Psoas muscle (tissue), 8 donors: ENCODE data around the gene CCDC85B. TPM values are rescaled to one million over a fixed set of nuclear protein-coding genes. Genes with fewer than 3 reads are reported as not detected.

ENCODE experiments used
- ATAC-seq, 4 donors: fragments of 200-7000 bp; cut with Tn5 transposase; one replicate each; pipeline ENCODE4 v1.9.1; 2020; ENCODE audit warnings: moderate library complexity in 3 of 4, mild to moderate bottlenecking in 2 of 4
- DNase-seq, 2 donors: peaks; one replicate each; pipeline ENCODE4 v3.0.0-alpha.2; 2020
- H3K27ac ChIP-seq: fragments of 200-600 bp; one replicate; pipeline ENCODE4 v1.8.0; 2022
- H3K27me3 ChIP-seq, 3 donors: fragments of 200-600 bp in 1 of 3; one replicate each; pipeline versions ENCODE4 v1.6.1 to v1.8.0; 2013 to 2022; ENCODE audit warnings: low read length in 2 of 3, mild to moderate bottlenecking in 2 of 3, moderate library complexity in 1 of 3; ENCODE audit not compliant: insufficient read depth in 3 of 3
- H3K36me3 ChIP-seq, 2 donors: fragments of 200-600 bp in 1 of 2; one replicate each; pipeline versions ENCODE4 v1.6.1 to v1.8.0; 2013 to 2022; ENCODE audit warnings: low read depth in 1 of 2, mild to moderate bottlenecking in 1 of 2, moderate library complexity in 1 of 2; ENCODE audit not compliant: insufficient read depth in 1 of 2
- H3K4me1 ChIP-seq: fragments of 200-600 bp; one replicate; pipeline ENCODE4 v1.8.0; 2022
- H3K4me3 ChIP-seq: fragments of 200-600 bp; one replicate; pipeline ENCODE4 v1.8.0; 2022; ENCODE audit warnings: mild to moderate bottlenecking
- H3K9me3 ChIP-seq: fragments of 200-600 bp; one replicate; pipeline ENCODE4 v1.8.0; 2022
- WGBS, 3 donors: extraction: QIAGEN DNeasy Blood & Tissue Kit; methylation state at CpG; one replicate each; pipeline versions ENCODE4 v1.1.6 to v1.1.7; 2013; 5-methylcytosine and 5-hydroxymethylcytosine counted together
- intact Hi-C, 2 donors: fragments of 100-400 bp; cut with DNase I; formaldehyde crosslinking; loops; one replicate each; pipeline versions ENCODE4 v1.11.0 to v1.14.2; 2022
- polyA plus RNA-seq, 3 donors: library from polyadenylated mRNA; stranded (reverse); fragments of 200-250 nt; gene quantifications; one replicate each; pipeline ENCODE4 v1.2.3, GENCODE V29; 2013
- total RNA-seq, 4 donors: library from RNA; stranded (reverse); fragmentation: NEBNext Ultra II Directional in 2 of 4; extraction: Animal tissue kit (Norgen Biotek cat#: 25700) in 2 of 4; gene quantifications; one replicate each; pipeline versions ENCODE4 v1.2.1 to v1.2.4, GENCODE V29; 2021 to 2023
- TF ChIP-seq, protein P1 (sequence below): fragments of 200-600 bp; IDR thresholded peaks from one replicate; pipeline ENCODE4 v1.8.0; 2022; ENCODE audit warnings: antibody characterized with exemption
- donor health status: healthy with polysubstance abuse.
- donor health status: DM: no; HTN: no; CAD: no; lungs with moderate emphysema.
- donor health status: Bipolar disorder and iron deficiency.
- donor health status: healthy.
- donor health status: DM: yes; HTN: yes; CAD: no.
- donor health status: DM: no; HTN: no; CAD: no.
- donor health status: DM: no; HTN: no; CAD: no.
- donor health status: DM: yes; HTN: yes; CAD: no.

Gene CCDC85B
- total and polyA plus RNA-seq, 7 donors, result 16.7 to 39.6 (median 26.5) TPM

DNA sequence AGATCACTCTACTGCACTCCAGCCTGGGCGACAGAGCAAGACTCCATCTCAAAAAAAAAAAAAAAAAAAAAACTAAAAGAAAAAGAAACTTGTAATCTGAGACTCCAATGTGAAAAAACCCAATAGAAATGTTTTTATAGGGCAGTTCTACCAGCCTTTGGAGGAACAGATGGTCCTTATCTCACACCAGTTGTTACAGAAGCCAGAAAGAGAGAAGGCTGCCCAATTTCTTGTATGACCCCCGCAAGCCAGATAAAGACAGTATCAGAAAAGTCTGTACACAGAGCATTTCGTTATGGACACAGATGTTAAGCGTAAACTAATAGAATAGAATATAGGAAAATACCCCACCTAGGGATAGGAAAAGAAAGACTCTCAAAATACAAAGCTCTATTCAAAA is 43.5 kb downstream of the CCDC85B start:
- no peaks in the 10 kb centered on the region for H3K9me3 ChIP-seq
- no peaks in the 10 kb centered on the region for H3K4me1 ChIP-seq
- ATAC-seq (no peak), DNase-seq (no peak)
- no peak overlapping the region for H3K27ac ChIP-seq
- peaks cover 0 to 6% (median 0%) of the 10 kb centered on the region in 3 donors for H3K27me3 ChIP-seq
- no peaks in the 10 kb centered on the region for H3K36me3 ChIP-seq
- intact Hi-C loops, result no loop called here
- no peak overlapping the region for H3K4me3 ChIP-seq
- WGBS, 3 donors, result 34 to 58% (median 40%) methylated on average over 3 to 4 of the region's 4 CpGs
- TF ChIP-seq, protein P1, sequence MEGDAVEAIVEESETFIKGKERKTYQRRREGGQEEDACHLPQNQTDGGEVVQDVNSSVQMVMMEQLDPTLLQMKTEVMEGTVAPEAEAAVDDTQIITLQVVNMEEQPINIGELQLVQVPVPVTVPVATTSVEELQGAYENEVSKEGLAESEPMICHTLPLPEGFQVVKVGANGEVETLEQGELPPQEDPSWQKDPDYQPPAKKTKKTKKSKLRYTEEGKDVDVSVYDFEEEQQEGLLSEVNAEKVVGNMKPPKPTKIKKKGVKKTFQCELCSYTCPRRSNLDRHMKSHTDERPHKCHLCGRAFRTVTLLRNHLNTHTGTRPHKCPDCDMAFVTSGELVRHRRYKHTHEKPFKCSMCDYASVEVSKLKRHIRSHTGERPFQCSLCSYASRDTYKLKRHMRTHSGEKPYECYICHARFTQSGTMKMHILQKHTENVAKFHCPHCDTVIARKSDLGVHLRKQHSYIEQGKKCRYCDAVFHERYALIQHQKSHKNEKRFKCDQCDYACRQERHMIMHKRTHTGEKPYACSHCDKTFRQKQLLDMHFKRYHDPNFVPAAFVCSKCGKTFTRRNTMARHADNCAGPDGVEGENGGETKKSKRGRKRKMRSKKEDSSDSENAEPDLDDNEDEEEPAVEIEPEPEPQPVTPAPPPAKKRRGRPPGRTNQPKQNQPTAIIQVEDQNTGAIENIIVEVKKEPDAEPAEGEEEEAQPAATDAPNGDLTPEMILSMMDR, result no peak

DNA sequence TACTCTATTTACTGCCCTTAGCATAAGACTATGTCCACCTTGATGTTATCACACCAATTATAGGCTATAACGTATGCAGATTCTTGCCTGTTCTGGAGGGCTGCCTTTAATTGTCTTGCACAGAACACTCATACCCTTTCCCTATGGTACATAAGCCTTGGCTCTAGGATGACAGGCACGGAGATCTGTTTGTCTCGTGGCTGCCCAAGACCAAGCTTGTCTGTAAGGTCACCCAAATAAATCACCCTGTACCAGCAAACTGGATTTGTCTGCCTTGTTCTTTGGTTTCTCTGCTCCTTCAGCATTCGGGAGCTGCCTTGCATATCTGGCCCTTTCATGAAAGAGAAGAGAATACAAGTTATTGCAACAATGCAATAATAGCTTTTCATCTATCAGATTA is 47.3 kb downstream of the CCDC85B start:
- H3K36me3 ChIP-seq, result no peaks in the 10 kb centered on the region
- H3K9me3 ChIP-seq, result no peaks in the 10 kb centered on the region
- H3K4me3 ChIP-seq, result no peak overlapping the region
- no peaks in the 10 kb centered on the region for H3K4me1 ChIP-seq
- TF ChIP-seq, protein P1, result no peak
- no peak overlapping the region for H3K27ac ChIP-seq
- 36 to 60% (median 43%) methylated on average over 4 of the region's 4 CpGs for WGBS, 3 donors
- DNase-seq (no peak), ATAC-seq (no peak)
- H3K27me3 ChIP-seq, result peaks cover 0 to 6% (median 0%) of the 10 kb centered on the region in 3 donors
- intact Hi-C loops, result no loop called here

Other genes starting within 250 kb of the CCDC85B start
- 10 to 100 TPM; 48.7 to 72.6 (median 65.2) TPM for gene RELA, start 227.8 kb upstream of the CCDC85B start, total RNA-seq
- 10 to 100 TPM; 42.1 to 64.9 (median 64.0) TPM for gene RELA, start 227.8 kb upstream of the CCDC85B start, polyA plus RNA-seq
- gene KAT5, start 178.4 kb upstream of the CCDC85B start, total RNA-seq, result 10 to 100 TPM; 34.5 to 56.4 (median 41.8) TPM
- 10 to 100 TPM; 36.4 to 67.2 (median 51.2) TPM for gene KAT5, start 178.4 kb upstream of the CCDC85B start, polyA plus RNA-seq
- 10 to 100 TPM; 17.5 to 38.4 (median 28.1) TPM for gene RNASEH2C, start 169.9 kb upstream of the CCDC85B start, total RNA-seq
- gene RNASEH2C, start 169.9 kb upstream of the CCDC85B start, polyA plus RNA-seq, result 10 to 100 TPM; 39.3 to 62.3 (median 47.1) TPM
- 10 to 100 TPM in 2 of 4 donors, 1 to 10 TPM in 2; 8.8 to 16.3 (median 12.7) TPM for gene AP5B1, start 109.7 kb upstream of the CCDC85B start, total RNA-seq
- 10 to 100 TPM in 1 of 3 donors, 1 to 10 TPM in 2; 6.1 to 20.5 (median 6.4) TPM for gene AP5B1, start 109.7 kb upstream of the CCDC85B start, polyA plus RNA-seq
- not detected for gene OVOL1, start 103.6 kb upstream of the CCDC85B start, total RNA-seq
- gene OVOL1, start 103.6 kb upstream of the CCDC85B start, polyA plus RNA-seq, result under 1 TPM in 1 of 3 donors, not detected in 2; 0.01 TPM
- not detected for gene SNX32, start 56.7 kb upstream of the CCDC85B start, total RNA-seq
- gene SNX32, start 56.7 kb upstream of the CCDC85B start, polyA plus RNA-seq, result under 1 TPM in 2 of 3 donors, not detected in 1; 0.05 to 0.20 TPM
- 100 to 1,000 TPM; 175 to 388 (median 238) TPM for gene CFL1, start 32.5 kb upstream of the CCDC85B start, total RNA-seq
- gene CFL1, start 32.5 kb upstream of the CCDC85B start, polyA plus RNA-seq, result 100 to 1,000 TPM; 190 to 843 (median 225) TPM
- 10 to 100 TPM; 28.0 to 35.6 (median 31.4) TPM for gene MUS81, start 30.2 kb upstream of the CCDC85B start, total RNA-seq
- 10 to 100 TPM; 32.5 to 55.3 (median 44.4) TPM for gene MUS81, start 30.2 kb upstream of the CCDC85B start, polyA plus RNA-seq
- gene EFEMP2, start 17.9 kb upstream of the CCDC85B start, total RNA-seq, result 10 to 100 TPM; 20.8 to 46.6 (median 31.3) TPM
- 10 to 100 TPM; 14.8 to 20.8 (median 18.5) TPM for gene EFEMP2, start 17.9 kb upstream of the CCDC85B start, polyA plus RNA-seq
- gene CTSW, start 10.8 kb upstream of the CCDC85B start, total RNA-seq, result under 1 TPM; 0.22 to 0.64 (median 0.37) TPM
- gene CTSW, start 10.8 kb upstream of the CCDC85B start, polyA plus RNA-seq, result under 1 TPM; 0.08 to 0.91 (median 0.22) TPM
- gene FIBP, start 2.2 kb upstream of the CCDC85B start, total RNA-seq, result 10 to 100 TPM; 27.7 to 42.5 (median 37.0) TPM
- gene FIBP, start 2.2 kb upstream of the CCDC85B start, polyA plus RNA-seq, result 10 to 100 TPM; 32.2 to 73.9 (median 44.1) TPM
- 10 to 100 TPM in 3 of 4 donors, under 1 TPM in 1; 0.75 to 12.6 (median 11.5) TPM for gene FOSL1, start 9.7 kb downstream of the CCDC85B start, total RNA-seq
- 100 to 1,000 TPM in 1 of 3 donors, 1 to 10 TPM in 2; 5.7 to 257 (median 7.8) TPM for gene FOSL1, start 9.7 kb downstream of the CCDC85B start, polyA plus RNA-seq
- 10 to 100 TPM; 52.8 to 71.9 (median 59.9) TPM for gene C11orf68, start 28.4 kb downstream of the CCDC85B start, total RNA-seq
- 10 to 100 TPM; 60.3 to 98.7 (median 75.0) TPM for gene C11orf68, start 28.4 kb downstream of the CCDC85B start, polyA plus RNA-seq
- gene DRAP1, start 28.8 kb downstream of the CCDC85B start, total RNA-seq, result 100 to 1,000 TPM in 1 of 4 donors, 10 to 100 TPM in 3; 74.5 to 138 (median 91.3) TPM
- 100 to 1,000 TPM; 121 to 217 (median 134) TPM for gene DRAP1, start 28.8 kb downstream of the CCDC85B start, polyA plus RNA-seq
- not detected for gene TSGA10IP, start 54.8 kb downstream of the CCDC85B start, total RNA-seq
- gene TSGA10IP, start 54.8 kb downstream of the CCDC85B start, polyA plus RNA-seq, result not detected
- gene SART1, start 71.1 kb downstream of the CCDC85B start, total RNA-seq, result 10 to 100 TPM; 36.3 to 55.4 (median 49.3) TPM
- gene SART1, start 71.1 kb downstream of the CCDC85B start, polyA plus RNA-seq, result 10 to 100 TPM; 40.3 to 58.7 (median 44.7) TPM
- 10 to 100 TPM; 24.8 to 44.5 (median 31.6) TPM for gene EIF1AD, start 111.5 kb downstream of the CCDC85B start, total RNA-seq
- 10 to 100 TPM; 29.4 to 63.1 (median 54.2) TPM for gene EIF1AD, start 111.5 kb downstream of the CCDC85B start, polyA plus RNA-seq
- gene BANF1, start 111.8 kb downstream of the CCDC85B start, total RNA-seq, result 100 to 1,000 TPM; 298 to 384 (median 336) TPM
- 100 to 1,000 TPM; 251 to 355 (median 314) TPM for gene BANF1, start 111.8 kb downstream of the CCDC85B start, polyA plus RNA-seq
- gene CST6, start 121.3 kb downstream of the CCDC85B start, total RNA-seq, result under 1 TPM in 3 of 4 donors, not detected in 1; 0.40 to 0.93 (median 0.47) TPM
- gene CST6, start 121.3 kb downstream of the CCDC85B start, polyA plus RNA-seq, result 10 to 100 TPM in 1 of 3 donors, under 1 TPM in 1, not detected in 1; 0.13 to 18.7 TPM
- gene CATSPER1, start 135.8 kb downstream of the CCDC85B start, total RNA-seq, result not detected
- under 1 TPM in 2 of 3 donors, not detected in 1; 0.01 to 0.55 TPM for gene CATSPER1, start 135.8 kb downstream of the CCDC85B start, polyA plus RNA-seq
- gene GAL3ST3, start 158.5 kb downstream of the CCDC85B start, total RNA-seq, result under 1 TPM in 1 of 4 donors, not detected in 3; 0.36 TPM
- under 1 TPM in 1 of 3 donors, not detected in 2; 0.03 TPM for gene GAL3ST3, start 158.5 kb downstream of the CCDC85B start, polyA plus RNA-seq
- 100 to 1,000 TPM in 1 of 4 donors, 10 to 100 TPM in 3; 62.8 to 114 (median 86.4) TPM for gene SF3B2, start 161.7 kb downstream of the CCDC85B start, total RNA-seq
- 100 to 1,000 TPM in 2 of 3 donors, 10 to 100 TPM in 1; 66.2 to 135 (median 114) TPM for gene SF3B2, start 161.7 kb downstream of the CCDC85B start, polyA plus RNA-seq
- gene PACS1, start 179.6 kb downstream of the CCDC85B start, total RNA-seq, result 10 to 100 TPM; 16.3 to 27.8 (median 24.9) TPM
- 10 to 100 TPM in 1 of 3 donors, 1 to 10 TPM in 2; 7.4 to 16.0 (median 9.0) TPM for gene PACS1, start 179.6 kb downstream of the CCDC85B start, polyA plus RNA-seq